Natural killer cell (primary cell): ENCODE measurements around the gene SIX4. TPM values are rescaled to one million over a fixed set of nuclear protein-coding genes. Genes with fewer than 3 reads are reported as not detected.

Experiments
- ATAC-seq, 3 donors: fragments of 150-1000 bp in 2 of 3; fragments of 200-7000 bp in 1 of 3; cut with Tn5 transposase; 1 replicate in 1 of 3; 2 replicates in 2 of 3; pipeline ENCODE4 v1.10.0; 2021; ENCODE audit warnings: mild to moderate bottlenecking in 2 of 3, moderate library complexity in 2 of 3
- DNase-seq, 2 donors: peaks; one replicate each; pipeline versions ENCODE4 v3.0.0 to v3.0.0-alpha.2; 2013 to 2021; ENCODE audit warnings: mixed read lengths in 1 of 2
- H3K27ac ChIP-seq: one replicate; pipeline ENCODE4 v1.5.1; 2013; ENCODE audit warnings: mild to moderate bottlenecking, low read length
- H3K27me3 ChIP-seq: one replicate; pipeline ENCODE4 v1.6.1; 2013; ENCODE audit warnings: low read length; ENCODE audit not compliant: control insufficient read depth, insufficient read depth
- H3K36me3 ChIP-seq: one replicate; pipeline ENCODE4 v1.6.1; 2013; ENCODE audit warnings: low read length; ENCODE audit not compliant: control insufficient read depth, insufficient read depth
- H3K4me1 ChIP-seq: one replicate; pipeline ENCODE4 v1.6.1; 2013; ENCODE audit warnings: low read length; ENCODE audit not compliant: control insufficient read depth, insufficient read depth
- H3K4me3 ChIP-seq: one replicate; pipeline ENCODE4 v1.5.1; 2013; ENCODE audit warnings: low read length
- H3K9me3 ChIP-seq: one replicate; pipeline ENCODE4 v1.6.1; 2013; ENCODE audit warnings: low read length; ENCODE audit not compliant: control insufficient read depth, insufficient read depth
- H3K27ac Mint-ChIP-seq, 2 donors: one replicate each; pipeline ENCODE4 v1.8.0; 2022; ENCODE audit warnings: mild to moderate bottlenecking in 2 of 2, mixed read lengths in 2 of 2, moderate library complexity in 1 of 2
- H3K27me3 Mint-ChIP-seq, 2 donors: one replicate each; pipeline ENCODE4 v1.8.0; 2022; ENCODE audit warnings: low read depth in 2 of 2, mixed read lengths in 2 of 2
- H3K36me3 Mint-ChIP-seq: one replicate; pipeline ENCODE4 v1.8.0; 2022; ENCODE audit warnings: mixed read lengths
- H3K4me1 Mint-ChIP-seq, 2 donors: one replicate each; pipeline ENCODE4 v1.8.0; 2022; ENCODE audit warnings: mixed read lengths in 2 of 2
- H3K4me3 Mint-ChIP-seq: one replicate; pipeline ENCODE4 v1.8.0; 2022; ENCODE audit warnings: mild to moderate bottlenecking, moderate library complexity, mixed read lengths
- H3K9me3 Mint-ChIP-seq, 2 donors: one replicate each; pipeline ENCODE4 v1.8.0; 2022; ENCODE audit warnings: mixed read lengths in 2 of 2
- CTCF ChIP-seq: fragments of 200-600 bp; IDR thresholded peaks from one replicate; pipeline ENCODE4 v1.8.0; 2022; ENCODE audit warnings: antibody characterized with exemption
- WGBS: methylation state at CpG from one replicate; pipeline ENCODE4 v1.1.7; 2013; ENCODE audit warnings: missing lambda C conversion rate; ENCODE audit not compliant: insufficient coverage; 5-methylcytosine and 5-hydroxymethylcytosine counted together
- intact Hi-C: fragments of 100-400 bp; cut with micrococcal nuclease; formaldehyde crosslinking; loops from one replicate; pipeline ENCODE4 v1.14.2; 2022
- total RNA-seq, 4 donors: library from RNA; stranded (reverse); fragments of 120-200 nt in 1 of 4; gene quantifications; one replicate each; pipeline versions ENCODE4 v1.2.3 to v1.2.4, GENCODE V29; 2013 to 2022

The SIX4 gene
- total RNA-seq, 3 donors from 2014 or later (not counting 1 experiment from before 2014, with no cell fraction given): not detected

- H3K27ac ChIP-seq: no peak overlapping the region
- no peaks in the 10 kb centered on the region for H3K9me3 ChIP-seq
- no peaks in the 10 kb centered on the region for H3K27me3 Mint-ChIP-seq
- H3K36me3 Mint-ChIP-seq: no peaks in the 10 kb centered on the region
- H3K4me1 Mint-ChIP-seq: peaks cover 32 to 41% of the 10 kb centered on the region in 2 donors
- H3K4me1 ChIP-seq: no peaks in the 10 kb centered on the region
- peak overlapping the region in 1 of 2 donors; percentile 49 for H3K27ac Mint-ChIP-seq
- DNase-seq (no peak), ATAC-seq (peak in 2 of 3 donors; percentile 27 to 69)
- WGBS: 89% methylated on average over 4 of the region's 4 CpGs
- no peaks in the 10 kb centered on the region for H3K27me3 ChIP-seq
- no peak for TF ChIP-seq CTCF
- peak overlapping the region; percentile 40 for H3K4me3 Mint-ChIP-seq
- no peak overlapping the region for H3K4me3 ChIP-seq
- no peaks in the 10 kb centered on the region for H3K9me3 Mint-ChIP-seq
- no peaks in the 10 kb centered on the region for H3K36me3 ChIP-seq
- intact Hi-C loops: no loop called here
Observed at GRCh38 chr14:60738843-60739508, 14.8 kb upstream of the SIX4 start.

DNA sequence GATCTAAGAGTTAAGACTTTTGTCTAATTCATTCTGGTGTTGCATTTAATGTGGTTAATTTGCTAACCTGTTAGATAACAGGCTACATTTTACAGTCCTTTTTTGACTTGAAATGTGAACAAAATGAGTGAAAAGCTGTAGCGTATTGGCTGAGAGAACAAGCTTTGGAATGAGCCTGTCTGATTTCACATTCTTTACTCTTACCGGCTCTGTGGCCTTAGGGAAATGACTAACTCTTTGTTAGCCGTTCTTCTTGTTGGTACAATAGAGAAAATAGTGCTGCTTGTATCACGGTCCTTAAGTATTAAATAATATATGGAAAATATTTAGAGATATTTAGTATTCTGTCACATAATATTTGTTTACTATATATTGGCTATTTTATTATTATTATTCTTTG, 12.3 kb upstream of the SIX4 start:
- Histone ChIP-seq H3K9me3 (no peaks in the 10 kb centered on the region), H3K4me3 (no peak overlapping the region), H3K27ac (no peak overlapping the region), H3K36me3 (no peaks in the 10 kb centered on the region), H3K4me1 (no peaks in the 10 kb centered on the region), H3K27me3 (peaks cover 6% of the 10 kb centered on the region)
- 89% methylated on average over 2 of the region's 4 CpGs for WGBS
- H3K9me3 Mint-ChIP-seq: no peaks in the 10 kb centered on the region
- TF ChIP-seq CTCF: no peak
- intact Hi-C loops: no loop called here
- peaks cover 0 to 5% of the 10 kb centered on the region in 2 donors for H3K27me3 Mint-ChIP-seq
- H3K4me3 Mint-ChIP-seq: no peak overlapping the region
- H3K4me1 Mint-ChIP-seq: peaks cover 32 to 36% of the 10 kb centered on the region in 2 donors
- H3K36me3 Mint-ChIP-seq: no peaks in the 10 kb centered on the region
- no peak for DNase-seq
- no peak overlapping the region for H3K27ac Mint-ChIP-seq
- no peak for ATAC-seq

- no peaks in the 10 kb centered on the region for H3K9me3 Mint-ChIP-seq
- Histone ChIP-seq H3K36me3 (no peaks in the 10 kb centered on the region), H3K4me3 (peak overlapping the region; percentile 83), H3K4me1 (no peaks in the 10 kb centered on the region), H3K27ac (no peak overlapping the region), H3K27me3 (peaks cover 6% of the 10 kb centered on the region), H3K9me3 (no peaks in the 10 kb centered on the region)
- peak overlapping the region; percentile 99 for H3K4me3 Mint-ChIP-seq
- H3K27me3 Mint-ChIP-seq: peaks cover 5 to 13% of the 10 kb centered on the region in 2 donors
- peak overlapping the region; percentile 90 to 97 for H3K27ac Mint-ChIP-seq
- no peak for TF ChIP-seq CTCF
- DNase-seq: no peak
- peaks cover 32 to 35% of the 10 kb centered on the region in 2 donors for H3K4me1 Mint-ChIP-seq
- no peaks in the 10 kb centered on the region for H3K36me3 Mint-ChIP-seq
- WGBS: 12% methylated on average over 4 of the region's 5 CpGs
- no peak for ATAC-seq
- intact Hi-C loops: loop anchor here (2.0 kb wide), 1 partner anchor 17 kb away; no protein-coding TSS in a partner anchor
Observed at GRCh38 chr14:60735416-60735815, 11.3 kb upstream of the SIX4 start.
